Measurements from ENCODE around the gene OR2H2.

The OR2H2 gene

DNA sequence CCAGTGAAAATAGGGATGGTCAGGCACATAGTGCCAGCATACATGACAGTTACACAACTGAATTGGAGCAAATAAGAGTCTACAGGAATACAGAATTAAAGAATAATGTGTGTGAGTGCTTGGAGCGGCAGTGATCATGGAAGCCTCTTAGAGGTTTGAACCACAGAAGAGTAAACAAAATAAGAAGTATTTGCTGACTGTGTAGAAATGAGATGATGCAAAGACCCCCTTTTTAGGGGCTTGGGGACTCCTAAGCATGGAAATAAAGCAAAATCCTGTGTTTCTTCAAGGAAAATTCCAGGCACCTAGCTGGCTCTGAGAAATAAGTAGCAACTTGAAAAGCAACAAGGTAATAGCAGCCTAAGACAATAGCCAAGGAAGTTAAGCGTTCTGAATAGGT is 6.8 kb downstream of the OR2H2 start:
- no peak for DNase-seq
- ATAC-seq, result no peak

DNA sequence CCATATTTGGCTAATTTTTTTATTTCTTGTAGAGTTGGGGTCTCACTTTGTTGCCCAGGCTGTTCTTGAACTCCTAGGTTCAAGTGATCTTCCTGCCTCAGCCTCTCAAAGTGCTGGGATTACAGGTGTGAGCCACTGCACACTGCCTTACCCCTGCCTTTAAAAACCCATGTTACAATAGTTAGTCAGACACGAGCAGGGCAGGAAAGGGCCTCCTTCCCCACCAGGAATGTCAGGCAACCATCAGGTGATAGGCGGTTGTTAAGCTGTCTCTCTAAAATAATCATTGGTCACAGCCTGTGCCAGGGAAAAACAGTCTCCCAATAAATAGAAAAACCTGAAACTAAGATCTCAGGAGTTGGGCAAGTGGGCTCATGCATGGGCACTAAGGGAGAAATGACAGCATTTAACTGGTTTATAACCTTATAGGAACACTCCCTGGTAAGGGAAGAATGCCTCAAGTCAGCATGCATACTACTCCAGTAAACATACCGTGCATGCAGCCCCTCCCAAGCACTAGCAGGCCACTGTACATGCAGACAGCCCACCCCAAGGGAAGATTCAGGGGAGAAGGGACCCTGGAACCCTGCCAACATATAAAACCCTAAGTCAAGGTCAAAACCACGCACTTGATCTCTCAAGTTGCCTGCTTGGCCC is 8.4 kb downstream of the OR2H2 start:
- ATAC-seq (no peak), DNase-seq (no peak)

DNA sequence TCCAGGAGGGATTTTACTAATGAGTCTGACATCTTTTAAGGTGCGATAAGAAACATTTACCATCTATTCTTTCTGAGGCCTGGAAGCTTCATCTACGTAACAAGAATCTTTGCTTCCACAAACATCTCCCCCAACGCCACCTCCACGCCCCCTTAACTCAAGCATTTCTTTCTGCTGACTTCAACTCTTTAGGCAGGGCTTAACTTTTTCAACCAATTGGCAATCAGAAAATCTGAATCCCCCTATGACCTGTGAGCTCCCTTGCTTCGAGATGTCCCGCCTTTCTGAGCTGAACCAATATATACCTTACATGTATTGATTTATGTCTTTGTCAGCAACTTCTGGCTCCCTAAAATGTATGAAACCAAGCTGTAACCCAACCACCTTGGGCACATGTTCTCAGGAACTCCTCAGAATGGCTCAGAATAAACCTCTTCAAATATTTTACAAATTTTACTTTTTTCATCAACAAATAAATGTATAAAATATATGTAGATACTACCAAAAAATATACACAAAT is 11.5 kb downstream of the OR2H2 start:
- DNase-seq, result no peak
- no peak for ATAC-seq

DNA sequence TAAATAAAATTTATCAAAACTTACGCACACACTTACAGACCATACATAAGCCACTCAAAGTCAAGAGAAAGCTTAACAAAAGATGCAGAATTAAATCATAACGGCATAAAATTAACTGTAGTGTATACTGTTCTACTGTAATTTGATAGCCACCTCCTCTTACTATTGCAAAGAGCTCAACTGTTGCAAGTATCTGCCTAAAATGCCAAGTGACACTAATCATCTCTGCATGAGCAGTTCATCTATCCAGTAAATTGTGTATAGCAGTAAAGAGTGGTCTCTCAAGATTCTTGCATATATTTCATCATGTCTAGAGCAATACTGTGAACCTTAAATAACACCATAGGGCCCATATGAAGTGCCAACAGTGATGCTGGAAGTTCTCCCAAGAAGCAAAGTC is 12.3 kb downstream of the OR2H2 start:
- DNase-seq (no peak), ATAC-seq (no peak)

DNA sequence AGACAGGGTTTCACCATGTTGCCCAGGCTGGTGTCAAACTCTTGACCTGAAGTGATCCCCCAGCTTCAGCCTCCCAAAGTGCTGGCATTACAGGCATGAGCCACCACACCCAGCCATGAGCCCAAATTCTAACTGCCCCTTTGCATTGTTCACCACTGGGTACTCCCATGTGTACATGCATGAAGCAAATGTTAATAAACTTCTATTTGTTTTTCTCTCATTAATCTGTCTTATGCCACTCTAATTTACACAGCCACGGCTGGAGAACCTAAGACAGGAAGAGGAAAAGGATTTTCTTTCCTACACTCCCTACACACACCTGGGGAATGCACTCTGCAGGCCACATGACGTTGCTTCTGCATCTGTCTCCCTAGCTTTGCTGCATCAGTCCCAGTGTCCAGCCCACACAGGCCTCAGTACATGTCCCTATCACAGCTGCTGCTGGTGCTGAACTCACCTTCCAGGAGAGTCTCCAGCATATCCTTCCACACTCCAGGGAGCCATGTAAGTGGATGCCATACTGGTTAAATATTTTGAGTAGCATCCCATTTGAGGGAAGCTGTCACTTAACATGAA is 13.3 kb downstream of the OR2H2 start:
- no peak for ATAC-seq

DNA sequence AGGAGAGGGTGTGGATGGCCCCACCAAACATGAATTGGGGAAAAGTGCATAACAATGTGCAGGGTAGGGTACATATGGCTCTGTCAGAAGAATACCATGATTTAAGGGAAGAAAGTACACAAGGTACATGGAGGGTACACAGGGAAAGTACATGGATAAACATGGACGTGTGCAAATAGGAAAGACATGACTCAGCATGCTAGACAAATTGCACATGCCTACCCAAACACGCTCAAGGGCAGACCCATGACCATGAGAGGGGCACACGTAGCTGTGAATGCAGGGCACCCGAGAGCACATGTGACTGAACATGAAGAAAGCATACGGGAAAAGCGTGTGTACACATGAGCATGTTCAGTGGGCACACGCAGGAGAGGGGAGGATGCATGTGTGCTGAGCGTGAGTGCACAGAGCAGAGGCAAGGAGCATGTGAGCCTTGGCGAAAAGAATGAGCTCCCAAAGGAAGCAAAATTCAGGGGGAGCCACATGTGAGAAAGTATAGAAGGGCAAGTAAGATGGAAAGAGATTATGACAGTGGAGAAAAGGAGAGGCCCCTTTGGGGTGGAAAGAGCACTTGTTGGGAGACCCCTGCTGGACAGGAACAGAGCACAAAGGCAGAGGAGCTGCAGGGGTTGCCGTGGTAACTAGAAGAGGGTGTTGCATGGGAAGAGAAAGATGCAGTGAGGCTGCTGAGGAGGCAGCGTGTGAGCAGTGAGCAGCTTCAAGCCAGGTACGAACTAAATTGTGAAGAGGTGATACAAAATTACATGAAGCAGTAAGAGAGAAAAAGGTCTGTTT is 17.8 kb downstream of the OR2H2 start:
- ATAC-seq (no peak), DNase-seq (no peak)

More for the DNA sequence above, 13.3 kb downstream of the OR2H2 start:
- no peak for DNase-seq

DNA sequence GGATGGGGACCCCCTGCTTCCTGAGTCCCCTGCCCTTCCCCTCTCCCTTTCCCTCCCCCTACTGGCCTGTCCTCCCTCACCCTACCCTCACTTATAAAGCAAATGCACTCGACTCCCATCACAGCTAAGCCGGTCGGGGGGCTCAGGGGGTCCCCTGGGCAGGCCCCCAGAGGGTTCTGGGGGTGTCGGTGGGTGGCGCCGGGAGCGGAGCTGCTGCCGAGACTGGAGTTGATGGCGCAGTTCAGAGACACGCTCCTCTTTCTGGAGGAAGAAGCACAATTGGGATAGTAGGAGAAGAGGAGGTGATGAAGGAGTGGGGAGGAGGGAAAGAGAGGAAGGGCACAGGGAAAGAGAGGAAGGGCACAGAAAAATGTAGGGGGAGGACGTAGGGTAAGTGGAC is 18.5 kb downstream of the OR2H2 start:
- ATAC-seq (no peak), DNase-seq (no peak)

DNA sequence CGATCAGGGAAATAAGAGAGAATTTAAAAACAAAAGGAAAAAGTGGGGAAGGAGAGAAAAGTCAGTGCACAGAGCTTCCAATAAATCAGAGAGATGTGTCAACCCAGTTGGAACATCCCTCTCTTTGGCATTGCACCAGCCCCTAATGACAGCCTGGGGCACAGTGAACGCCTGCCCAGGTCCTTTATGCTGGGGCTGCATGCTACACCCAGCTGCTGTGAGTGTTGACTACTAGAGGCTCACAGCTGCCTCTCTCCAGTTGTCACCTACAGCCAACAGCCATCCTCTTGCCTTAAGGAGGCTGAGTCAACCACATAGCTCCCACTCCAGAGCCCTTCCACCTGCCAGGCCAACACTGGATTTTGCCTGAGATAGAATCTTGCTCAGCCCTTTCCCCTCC is 19.0 kb downstream of the OR2H2 start:
- DNase-seq (no peak), ATAC-seq (no peak)

DNA sequence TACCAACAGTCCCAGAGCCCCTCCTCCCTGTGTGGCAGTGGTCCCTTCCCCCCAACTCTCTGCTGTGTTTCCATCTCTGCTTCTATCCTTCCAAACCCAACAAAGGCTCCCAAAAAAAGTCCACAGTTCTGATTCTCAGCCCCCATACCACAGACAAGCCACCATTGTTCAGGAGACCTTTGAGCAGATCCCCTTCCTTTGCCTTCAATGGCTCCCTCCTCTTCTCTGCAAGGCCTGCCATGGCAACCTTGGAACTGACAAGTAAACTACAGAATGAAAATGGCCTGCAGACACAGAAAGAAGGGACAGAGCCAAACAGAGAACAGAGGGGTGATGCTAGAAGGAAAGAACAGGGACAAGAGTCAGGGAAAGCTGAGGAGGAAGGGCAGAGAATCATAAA is 23.2 kb downstream of the OR2H2 start:
- ATAC-seq, result no peak
- no peak for DNase-seq

DNA sequence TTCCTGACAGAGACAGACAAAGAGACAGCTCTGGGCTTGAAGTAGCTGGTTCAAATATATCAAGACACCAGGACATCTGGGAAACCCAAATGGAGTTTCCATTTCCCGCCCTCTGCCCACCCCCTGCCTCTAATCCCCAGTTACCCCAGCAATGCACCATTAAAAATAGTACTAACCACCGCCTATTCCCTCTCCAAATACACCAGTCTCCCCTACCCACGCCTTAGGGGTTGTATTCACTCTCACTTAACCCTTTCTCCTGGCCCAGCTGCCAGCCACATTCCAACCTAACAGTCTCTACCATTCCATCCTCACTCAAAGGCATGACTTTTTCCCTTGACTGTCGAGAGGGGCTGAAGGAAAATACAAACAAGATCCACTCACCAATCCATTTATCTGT is 25.6 kb downstream of the OR2H2 start:
- no peak for ATAC-seq
- no peak for DNase-seq

DNA sequence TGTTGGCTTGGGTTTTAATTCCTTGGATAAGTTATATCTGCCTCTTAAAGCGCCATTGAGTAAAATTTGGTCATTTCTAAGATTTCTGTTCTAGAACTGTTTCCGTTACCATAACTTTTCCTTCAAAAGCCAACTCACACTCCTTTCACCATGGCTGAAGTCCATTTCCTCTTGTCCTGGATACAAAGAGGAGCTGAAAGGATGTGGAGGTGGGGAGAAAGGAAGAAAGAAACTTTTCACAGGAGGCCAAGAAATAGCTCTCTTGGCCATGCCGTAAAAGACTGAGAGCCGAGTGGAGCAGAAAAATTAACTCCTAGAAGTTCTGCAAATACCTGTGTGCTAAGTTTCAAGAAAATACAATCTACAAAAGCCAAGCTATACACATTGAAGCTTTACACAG is 26.5 kb downstream of the OR2H2 start:
- ATAC-seq (no peak), DNase-seq (no peak)

DNA sequence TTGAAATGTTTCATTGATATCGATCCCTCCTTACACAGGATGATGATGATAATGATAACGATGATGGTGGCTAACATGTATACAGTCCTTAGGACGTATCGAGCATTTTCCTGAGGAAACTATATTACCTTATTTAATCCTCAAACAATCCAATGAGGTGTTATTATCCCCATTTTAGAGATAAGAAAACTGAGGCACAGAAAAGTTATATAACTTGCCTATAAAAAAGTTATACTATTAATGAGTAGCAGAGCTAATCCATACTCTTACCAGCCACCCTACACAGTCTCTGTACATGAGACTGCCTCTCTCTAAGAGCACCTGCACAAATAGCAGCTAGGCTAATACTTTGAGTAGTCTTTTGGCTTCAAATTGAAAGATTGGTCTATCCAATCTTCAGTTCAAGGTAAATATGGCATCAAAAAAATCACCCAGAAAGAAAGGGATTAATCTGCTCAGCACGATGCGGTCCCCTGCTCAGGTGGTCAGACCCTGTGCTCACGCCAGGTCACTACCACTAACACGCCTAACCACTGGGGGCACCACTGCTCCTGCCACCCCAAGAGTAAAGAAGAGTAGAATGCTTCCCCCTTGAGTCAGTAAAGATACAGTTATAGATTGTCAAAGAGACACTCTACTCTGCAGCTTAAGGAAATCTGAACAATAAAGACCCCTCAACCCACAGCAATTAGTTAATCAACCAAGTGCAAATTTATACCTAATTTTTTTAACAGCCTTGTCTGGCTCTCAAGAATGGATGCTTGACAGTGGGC is 33.0 kb downstream of the OR2H2 start:
- DNase-seq (no peak), ATAC-seq (no peak)

DNA sequence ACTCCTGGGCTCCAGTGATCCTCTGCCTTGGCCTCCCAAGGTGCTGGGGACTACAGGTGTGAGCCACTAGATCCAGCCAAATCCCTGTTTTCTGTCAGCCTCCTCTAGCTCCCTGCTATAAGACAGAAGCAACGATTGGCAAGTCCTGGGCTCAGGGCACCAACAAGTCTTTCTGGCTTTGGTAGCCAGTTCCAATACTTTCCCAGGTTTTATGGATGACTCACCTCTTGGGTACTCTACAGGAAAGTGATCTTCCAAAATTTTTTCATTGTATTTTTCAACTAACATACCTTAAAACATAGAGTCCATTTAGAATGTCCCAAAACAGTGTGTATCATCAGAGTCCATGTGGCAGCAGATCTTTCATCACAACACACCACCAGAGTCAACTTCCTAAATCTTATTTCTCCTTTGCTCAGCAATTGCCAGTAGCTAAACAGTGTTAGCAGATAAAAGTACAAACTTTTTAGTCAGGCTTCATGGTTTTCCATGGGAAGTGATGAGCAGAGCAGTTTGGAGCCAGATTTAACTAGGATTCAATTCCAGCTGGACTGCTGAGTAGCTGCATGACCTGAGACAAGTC is 34.7 kb downstream of the OR2H2 start:
- DNase-seq, result no peak
- no peak for ATAC-seq

DNA sequence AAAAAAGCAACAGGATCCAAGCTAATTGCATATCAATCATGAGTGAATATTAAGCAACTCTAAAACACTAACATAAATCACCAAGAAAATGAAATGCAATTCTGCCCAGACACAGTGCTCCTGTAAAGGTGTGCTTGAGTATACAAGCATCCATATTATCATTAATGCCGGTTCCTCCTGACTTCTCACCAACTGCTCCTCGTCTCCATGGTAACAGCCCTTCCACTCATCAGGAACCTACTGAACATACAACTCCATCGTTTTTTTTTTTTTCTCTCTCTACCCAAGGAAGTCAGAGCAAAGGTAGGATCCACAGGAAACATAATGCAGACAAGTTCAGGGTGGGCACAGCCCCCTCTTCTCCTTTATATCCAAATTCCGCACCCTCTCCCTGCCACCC is 35.7 kb downstream of the OR2H2 start:
- ATAC-seq (no peak), DNase-seq (no peak)

DNA sequence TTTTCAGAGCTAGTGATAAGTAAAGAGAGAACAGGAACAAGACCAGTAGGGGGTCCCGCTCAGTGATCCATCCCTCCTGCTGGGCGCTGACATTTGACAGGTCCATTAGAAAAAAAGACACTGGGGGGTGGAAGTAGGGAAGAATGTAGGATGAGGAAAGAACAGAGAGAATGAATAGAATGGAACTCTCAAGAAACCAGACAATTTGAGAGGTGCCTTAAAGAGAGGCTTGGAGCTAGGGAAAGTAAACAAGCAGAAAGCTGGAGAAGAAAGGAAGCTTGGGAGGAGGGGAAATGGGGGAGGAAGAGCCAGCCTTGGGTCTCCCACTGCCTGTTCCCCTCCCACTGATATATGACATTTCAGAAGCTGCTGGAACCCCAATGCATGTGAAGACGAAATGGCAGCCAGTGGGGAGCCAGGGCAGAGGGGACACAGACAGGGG is 39.6 kb downstream of the OR2H2 start:
- no peak for ATAC-seq

DNA sequence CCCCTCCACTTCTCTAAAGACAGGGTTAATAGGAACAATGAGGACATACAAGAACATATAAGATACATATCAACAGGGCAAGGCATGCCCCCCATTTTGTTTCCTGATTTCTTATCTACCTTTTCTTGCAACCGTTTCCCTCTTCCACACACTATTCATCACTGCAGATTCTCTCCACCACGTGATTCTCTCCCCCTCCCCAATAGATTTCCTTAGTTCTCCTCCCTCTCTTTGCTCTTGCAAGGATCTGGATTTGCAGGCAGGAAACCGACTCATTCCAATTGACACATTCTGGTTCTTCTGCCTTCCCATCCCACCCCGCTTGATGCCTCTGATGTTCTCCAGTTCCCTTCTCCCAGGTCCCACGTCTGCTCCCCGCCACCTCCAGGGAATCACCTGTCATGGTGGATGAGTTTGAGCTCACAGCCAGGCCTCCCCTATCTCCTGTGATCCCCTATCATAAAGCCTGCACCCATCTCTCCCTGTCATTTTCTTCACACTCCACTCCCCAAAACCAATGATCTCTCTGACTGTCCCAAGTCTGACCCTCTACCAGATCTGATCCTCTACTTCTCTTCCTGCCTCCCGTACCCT is 40.5 kb downstream of the OR2H2 start:
- ATAC-seq (no peak), DNase-seq (no peak)

More for the DNA sequence above, 39.6 kb downstream of the OR2H2 start:
- no peak for DNase-seq

DNA sequence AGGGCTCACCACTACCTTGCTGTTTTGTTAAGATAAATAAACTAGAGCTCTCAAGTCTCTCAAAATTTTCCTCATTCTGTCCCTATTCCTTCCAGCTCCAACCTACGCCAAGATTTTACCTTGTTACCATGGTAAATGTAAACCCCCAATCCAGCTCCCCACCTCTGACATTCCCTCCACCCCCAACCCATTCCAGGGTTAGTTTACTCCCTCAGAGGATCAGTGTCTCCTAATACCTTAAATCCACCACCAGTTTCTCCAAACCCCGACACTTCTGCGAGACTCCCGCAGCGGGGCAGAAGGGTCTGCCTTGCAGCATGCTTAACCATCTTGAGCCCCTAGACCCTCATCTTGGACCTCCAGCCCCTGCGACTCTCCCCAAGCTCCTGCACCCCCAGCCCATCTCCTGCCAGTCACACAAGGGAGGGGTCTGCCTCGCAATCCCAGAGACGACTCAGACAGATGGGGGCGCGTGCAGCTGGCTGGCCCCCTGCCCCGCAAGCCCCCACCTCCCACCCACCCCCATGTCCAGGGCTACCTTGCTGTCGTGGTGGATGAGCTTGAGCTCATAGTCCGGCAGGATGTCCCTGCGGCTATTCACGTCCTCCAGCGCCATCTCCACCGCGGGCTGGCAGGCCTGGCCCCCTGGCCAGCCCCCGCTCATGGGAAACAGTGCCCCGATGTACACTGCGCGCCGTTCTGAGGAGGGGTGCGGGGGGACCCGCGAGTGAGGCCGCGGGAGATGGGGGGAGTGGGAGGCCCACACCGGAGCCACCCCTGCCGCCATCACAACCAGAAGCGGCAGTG is 42.2 kb downstream of the OR2H2 start:
- no peak for ATAC-seq
- DNase-seq, result no peak

DNA sequence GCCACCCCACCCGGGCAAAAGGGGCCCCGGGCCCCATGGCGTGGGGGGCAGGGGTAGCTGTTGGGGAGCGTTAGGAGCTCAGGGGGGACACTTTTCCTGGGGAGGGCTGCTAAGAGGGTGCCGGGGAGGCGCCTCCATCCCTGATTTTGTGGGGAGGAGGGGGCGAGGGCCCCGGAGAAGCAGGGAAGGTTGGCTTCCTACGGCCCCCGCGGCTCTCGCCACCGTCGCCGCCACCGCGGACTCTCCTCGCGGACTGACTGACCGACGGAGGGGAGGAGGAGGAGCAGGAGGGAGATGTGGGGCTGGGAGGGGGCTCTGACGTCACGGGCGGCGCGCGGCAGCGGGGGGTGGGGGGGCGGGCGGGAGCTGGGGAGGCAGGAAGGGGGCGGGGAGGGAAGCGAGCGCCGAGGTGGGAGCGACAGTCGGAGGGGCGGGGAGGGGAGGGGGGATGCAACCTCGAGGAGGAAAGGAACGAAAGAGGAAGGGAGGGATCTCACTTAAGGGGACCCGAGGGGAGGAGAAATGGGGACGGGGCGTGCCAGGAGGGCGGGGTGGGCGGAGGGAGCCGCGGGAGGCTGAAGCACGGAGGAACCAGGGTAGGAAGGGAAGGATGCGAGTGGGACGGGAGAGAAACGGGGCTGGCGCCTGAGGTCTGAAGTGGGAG is 43.0 kb downstream of the OR2H2 start:
- DNase-seq (peak; percentile 63), ATAC-seq (peak; percentile 20)

DNA sequence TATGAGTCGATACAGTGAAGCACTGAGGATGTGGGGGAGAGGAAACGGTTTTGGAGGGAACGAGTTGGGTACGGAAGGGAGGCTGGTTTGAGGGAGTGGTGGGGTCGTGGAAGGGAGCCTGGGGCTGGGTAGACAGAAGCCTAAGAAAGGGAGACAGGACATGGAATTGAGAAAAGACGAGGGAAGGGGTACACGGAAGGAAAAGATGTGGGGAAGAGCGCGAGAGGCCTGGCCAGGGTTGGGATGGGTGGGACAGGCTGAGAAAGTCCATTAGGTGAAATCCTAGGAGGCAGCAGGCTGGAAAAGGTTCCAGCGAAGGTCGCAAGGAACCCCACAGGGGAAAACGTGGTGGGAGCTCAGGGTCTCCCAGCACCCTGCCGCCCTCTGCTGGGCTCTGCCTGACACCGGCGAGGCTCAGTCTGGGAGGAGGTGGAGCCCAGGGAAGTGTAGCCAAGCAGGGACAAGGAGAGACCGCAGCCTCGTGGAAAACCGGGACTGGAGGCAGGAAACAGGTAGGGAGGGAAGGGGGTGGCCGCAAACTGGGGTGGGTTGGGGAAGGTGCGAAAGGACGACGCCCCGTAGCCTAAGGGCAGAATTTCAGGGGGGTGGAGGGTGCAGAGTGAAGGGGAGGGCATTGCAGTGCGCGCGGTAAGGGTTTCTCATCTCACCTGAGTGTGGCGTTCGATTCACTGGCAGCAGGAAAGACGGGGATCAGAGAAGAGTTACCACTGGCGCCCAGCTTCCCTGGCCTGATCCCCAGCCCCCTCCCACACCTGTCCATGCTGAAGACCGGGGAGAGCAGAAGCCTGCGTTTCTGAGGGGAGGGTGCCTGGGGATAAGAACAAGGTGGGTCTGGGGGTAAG is 43.7 kb downstream of the OR2H2 start:
- DNase-seq (peak; percentile 80), ATAC-seq (peak; percentile 65)
